Lower leg skin (tissue), 3 donors: Measurements from ENCODE around the gene EML5.

Source experiments
- POLR2A ChIP-seq, 2 donors: fragments of 450-650 bp; IDR thresholded peaks; one replicate each; pipeline ENCODE4 v1.6.1; 2016 to 2017; ENCODE audit warnings: antibody characterized with exemption in 2 of 2, mild to moderate bottlenecking in 1 of 2, moderate library complexity in 1 of 2
- TF ChIP-seq, protein P1 (sequence below), 3 donors: fragments of 450-650 bp; IDR thresholded peaks; one replicate each; pipeline ENCODE4 v1.5.1; 2016; ENCODE audit warnings: antibody characterized with exemption in 3 of 3, mild to moderate bottlenecking in 3 of 3, moderate library complexity in 2 of 3

GRCh38 chr14:88562532-88562830, 230.3 kb downstream of the EML5 start:
- TF ChIP-seq, protein P1, sequence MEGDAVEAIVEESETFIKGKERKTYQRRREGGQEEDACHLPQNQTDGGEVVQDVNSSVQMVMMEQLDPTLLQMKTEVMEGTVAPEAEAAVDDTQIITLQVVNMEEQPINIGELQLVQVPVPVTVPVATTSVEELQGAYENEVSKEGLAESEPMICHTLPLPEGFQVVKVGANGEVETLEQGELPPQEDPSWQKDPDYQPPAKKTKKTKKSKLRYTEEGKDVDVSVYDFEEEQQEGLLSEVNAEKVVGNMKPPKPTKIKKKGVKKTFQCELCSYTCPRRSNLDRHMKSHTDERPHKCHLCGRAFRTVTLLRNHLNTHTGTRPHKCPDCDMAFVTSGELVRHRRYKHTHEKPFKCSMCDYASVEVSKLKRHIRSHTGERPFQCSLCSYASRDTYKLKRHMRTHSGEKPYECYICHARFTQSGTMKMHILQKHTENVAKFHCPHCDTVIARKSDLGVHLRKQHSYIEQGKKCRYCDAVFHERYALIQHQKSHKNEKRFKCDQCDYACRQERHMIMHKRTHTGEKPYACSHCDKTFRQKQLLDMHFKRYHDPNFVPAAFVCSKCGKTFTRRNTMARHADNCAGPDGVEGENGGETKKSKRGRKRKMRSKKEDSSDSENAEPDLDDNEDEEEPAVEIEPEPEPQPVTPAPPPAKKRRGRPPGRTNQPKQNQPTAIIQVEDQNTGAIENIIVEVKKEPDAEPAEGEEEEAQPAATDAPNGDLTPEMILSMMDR (IDR thresholded peaks at IDR 0.05), result no peak
- TF ChIP-seq POLR2A (IDR thresholded peaks at IDR 0.05), result no peak
